Lower lobe of right lung (tissue), 2 donors: ENCODE results near the gene ATXN1. TPM values are rescaled to one million over a fixed set of nuclear protein-coding genes. Genes with fewer than 3 reads are reported as not detected.

Experiments used
- ATAC-seq, 2 donors: fragments of 200-7000 bp; cut with Tn5 transposase; one replicate each; pipeline ENCODE4 v1.9.1; 2020 to 2022; ENCODE audit warnings: mild to moderate bottlenecking in 2 of 2, moderate library complexity in 2 of 2
- DNase-seq: peaks from one replicate; pipeline ENCODE4 v3.0.0-alpha.2; 2020
- H3K27ac ChIP-seq: fragments of 200-600 bp; one replicate; pipeline ENCODE4 v1.8.0; 2022
- H3K27me3 ChIP-seq: fragments of 200-600 bp; one replicate; pipeline ENCODE4 v1.8.0; 2022; ENCODE audit warnings: low read depth
- H3K36me3 ChIP-seq: fragments of 200-600 bp; one replicate; pipeline ENCODE4 v1.8.0; 2022; ENCODE audit warnings: mild to moderate bottlenecking
- H3K4me1 ChIP-seq: fragments of 200-600 bp; one replicate; pipeline ENCODE4 v1.8.0; 2022
- H3K4me3 ChIP-seq: fragments of 200-600 bp; one replicate; pipeline ENCODE4 v1.8.0; 2022; ENCODE audit warnings: mild to moderate bottlenecking
- H3K9me3 ChIP-seq: fragments of 200-600 bp; one replicate; pipeline ENCODE4 v1.8.0; 2022
- intact Hi-C: fragments of 100-400 bp; cut with DNase I; formaldehyde crosslinking; loops from one replicate; pipeline ENCODE4 v1.11.0; 2022
- total RNA-seq: library from RNA; stranded (reverse); fragmentation: NEBNext Ultra II Directional; extraction: Animal tissue kit (Norgen Biotek cat#: 25700); gene quantifications from one replicate; pipeline ENCODE4 v1.2.1, GENCODE V29; 2021
- TF ChIP-seq, protein P1 (sequence below): fragments of 200-600 bp; IDR thresholded peaks from one replicate; pipeline ENCODE4 v1.8.0; 2022; ENCODE audit warnings: antibody characterized with exemption, mild to moderate bottlenecking
- donor health status: DM: no; HTN: yes; CAD: no; lungs with severe emphysema.

ATXN1 gene
- total RNA-seq, 1 donor from 2014 or later, result 75.9 TPM

DNA sequence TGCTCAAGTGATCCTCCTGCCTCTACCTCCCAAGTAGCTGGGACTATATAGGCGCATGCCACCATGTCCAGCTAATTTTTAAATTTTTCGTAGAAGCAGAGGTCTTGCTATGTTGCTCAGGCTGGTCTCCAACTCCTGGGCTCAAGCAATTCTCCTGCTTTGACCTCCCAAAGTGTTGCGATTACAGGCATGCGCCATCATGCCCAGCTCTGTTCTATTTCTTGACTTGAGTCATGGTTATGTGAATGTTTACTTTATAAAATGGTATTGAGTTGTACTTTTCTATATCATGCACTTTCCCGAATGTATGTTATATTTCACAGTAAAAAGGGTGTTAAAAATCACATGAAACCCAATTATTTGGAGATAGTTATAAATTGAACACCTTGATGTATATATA lies 17.3 kb upstream of the ATXN1 start:
- Histone ChIP-seq H3K27me3 (no peaks in the 10 kb centered on the region), H3K36me3 (no peaks in the 10 kb centered on the region), H3K4me1 (peaks cover 6% of the 10 kb centered on the region), H3K4me3 (no peak overlapping the region), H3K27ac (no peak overlapping the region), H3K9me3 (no peaks in the 10 kb centered on the region)
- intact Hi-C loops, result no loop called here
- ATAC-seq (no peak), DNase-seq (no peak)
- TF ChIP-seq, protein P1, sequence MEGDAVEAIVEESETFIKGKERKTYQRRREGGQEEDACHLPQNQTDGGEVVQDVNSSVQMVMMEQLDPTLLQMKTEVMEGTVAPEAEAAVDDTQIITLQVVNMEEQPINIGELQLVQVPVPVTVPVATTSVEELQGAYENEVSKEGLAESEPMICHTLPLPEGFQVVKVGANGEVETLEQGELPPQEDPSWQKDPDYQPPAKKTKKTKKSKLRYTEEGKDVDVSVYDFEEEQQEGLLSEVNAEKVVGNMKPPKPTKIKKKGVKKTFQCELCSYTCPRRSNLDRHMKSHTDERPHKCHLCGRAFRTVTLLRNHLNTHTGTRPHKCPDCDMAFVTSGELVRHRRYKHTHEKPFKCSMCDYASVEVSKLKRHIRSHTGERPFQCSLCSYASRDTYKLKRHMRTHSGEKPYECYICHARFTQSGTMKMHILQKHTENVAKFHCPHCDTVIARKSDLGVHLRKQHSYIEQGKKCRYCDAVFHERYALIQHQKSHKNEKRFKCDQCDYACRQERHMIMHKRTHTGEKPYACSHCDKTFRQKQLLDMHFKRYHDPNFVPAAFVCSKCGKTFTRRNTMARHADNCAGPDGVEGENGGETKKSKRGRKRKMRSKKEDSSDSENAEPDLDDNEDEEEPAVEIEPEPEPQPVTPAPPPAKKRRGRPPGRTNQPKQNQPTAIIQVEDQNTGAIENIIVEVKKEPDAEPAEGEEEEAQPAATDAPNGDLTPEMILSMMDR, result no peak

DNA sequence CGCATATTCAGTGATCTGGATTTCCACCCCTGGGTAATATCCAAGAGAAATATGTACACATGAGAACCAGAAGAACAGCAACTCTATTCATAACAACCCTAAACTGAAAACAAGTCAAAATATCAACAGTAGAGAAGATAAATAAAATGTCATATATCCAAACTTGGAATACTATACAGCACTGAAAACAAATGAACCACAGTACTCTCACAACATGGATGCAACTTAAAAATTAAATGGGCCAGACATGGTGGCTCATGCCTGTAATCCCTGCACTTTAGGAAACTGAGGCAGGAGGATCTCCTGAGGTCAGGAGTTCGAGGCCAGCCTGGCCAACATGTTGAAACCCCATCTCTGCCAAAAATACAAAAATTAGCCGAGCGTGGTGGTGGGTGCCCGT lies 16.5 kb upstream of the ATXN1 start:
- intact Hi-C loops, result no loop called here
- Histone ChIP-seq H3K4me1 (peaks cover 6% of the 10 kb centered on the region), H3K9me3 (no peaks in the 10 kb centered on the region), H3K4me3 (no peak overlapping the region), H3K27me3 (no peaks in the 10 kb centered on the region), H3K27ac (no peak overlapping the region), H3K36me3 (no peaks in the 10 kb centered on the region)
- DNase-seq (no peak), ATAC-seq (no peak)
- TF ChIP-seq, protein P1, result no peak

DNA sequence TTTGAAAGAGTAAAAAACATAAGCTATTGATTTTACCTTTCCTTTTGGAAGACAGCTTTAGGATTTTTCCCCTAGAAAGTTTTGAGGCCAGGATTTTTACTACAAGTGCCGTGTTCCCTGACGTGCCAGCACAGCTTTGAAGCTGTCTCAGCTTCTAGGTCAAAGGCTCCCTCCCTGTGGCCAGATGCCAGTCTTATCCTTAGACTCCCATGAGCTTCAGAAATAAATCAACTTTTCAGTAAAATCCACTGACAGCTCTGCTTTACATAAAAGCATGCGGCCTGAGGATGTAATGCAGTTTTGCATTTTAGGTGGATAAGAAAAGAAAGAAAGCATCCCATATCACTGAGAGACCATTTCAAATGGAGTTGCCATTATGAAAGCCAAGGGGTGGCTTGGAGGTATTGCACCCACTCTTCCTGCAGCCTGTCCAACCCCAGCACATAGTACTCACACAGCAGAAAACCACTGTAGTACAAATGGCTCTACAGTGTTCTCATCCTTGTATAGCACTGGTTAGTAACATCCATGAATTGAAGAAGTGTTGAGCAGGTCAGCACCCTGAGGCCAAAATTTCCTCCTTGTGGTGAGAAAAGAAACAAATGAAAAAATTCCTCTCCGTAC lies 15.2 kb upstream of the ATXN1 start:
- TF ChIP-seq, protein P1, result no peak
- no peaks in the 10 kb centered on the region for H3K27me3 ChIP-seq
- DNase-seq (no peak), ATAC-seq (no peak)
- no peak overlapping the region for H3K27ac ChIP-seq
- intact Hi-C loops, result no loop called here
- no peaks in the 10 kb centered on the region for H3K36me3 ChIP-seq
- peaks cover 6% of the 10 kb centered on the region for H3K4me1 ChIP-seq
- no peaks in the 10 kb centered on the region for H3K9me3 ChIP-seq
- no peak overlapping the region for H3K4me3 ChIP-seq

DNA sequence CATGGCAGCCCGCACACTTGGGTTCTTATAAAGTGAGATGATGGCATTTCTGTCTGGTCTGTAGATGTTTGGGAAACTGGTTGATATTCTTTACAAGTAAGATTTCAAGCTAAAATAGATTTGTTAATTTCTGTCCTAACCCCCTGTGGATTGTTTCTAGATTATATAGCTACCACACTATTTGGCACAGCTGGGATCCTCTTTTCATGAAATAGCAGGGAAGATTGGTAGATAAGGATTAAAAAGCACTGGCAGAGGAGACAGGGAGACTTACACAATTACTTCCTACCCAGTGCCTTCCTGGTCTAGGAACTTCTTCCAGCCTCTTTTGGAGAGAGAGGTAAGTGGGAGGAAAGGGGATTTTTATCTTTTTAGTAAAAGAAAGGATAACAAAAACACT lies 13.2 kb upstream of the ATXN1 start:
- H3K4me1 ChIP-seq, result peaks cover 25% of the 10 kb centered on the region
- H3K36me3 ChIP-seq, result no peaks in the 10 kb centered on the region
- DNase-seq (no peak), ATAC-seq (no peak)
- no peaks in the 10 kb centered on the region for H3K9me3 ChIP-seq
- H3K4me3 ChIP-seq, result no peak overlapping the region
- intact Hi-C loops, result no loop called here
- H3K27me3 ChIP-seq, result no peaks in the 10 kb centered on the region
- no peak overlapping the region for H3K27ac ChIP-seq
- TF ChIP-seq, protein P1, result no peak

DNA sequence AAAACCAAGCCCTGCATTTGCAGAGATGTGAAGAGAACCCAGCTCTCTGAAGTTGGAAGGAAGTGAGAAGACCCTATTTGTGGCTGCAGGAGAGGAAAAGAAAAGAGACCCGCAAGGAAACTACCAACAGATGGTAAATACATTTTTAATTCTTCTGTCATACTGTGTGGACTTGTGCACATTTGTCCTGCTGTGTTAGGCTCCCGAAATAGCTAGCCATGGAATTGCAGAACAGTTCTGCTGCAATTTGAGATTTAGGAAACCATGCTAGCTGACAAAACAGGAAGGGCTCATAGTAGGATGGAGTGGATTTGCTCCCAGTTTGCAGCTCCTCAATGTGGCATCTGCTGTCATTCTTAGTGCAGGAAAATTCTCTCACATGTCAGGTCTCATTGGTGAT lies 12.1 kb upstream of the ATXN1 start:
- no peak for ATAC-seq
- Histone ChIP-seq H3K27ac (no peak overlapping the region), H3K4me1 (peaks cover 36% of the 10 kb centered on the region), H3K9me3 (no peaks in the 10 kb centered on the region), H3K4me3 (no peak overlapping the region), H3K36me3 (no peaks in the 10 kb centered on the region), H3K27me3 (no peaks in the 10 kb centered on the region)
- intact Hi-C loops, result no loop called here
- DNase-seq, result no peak
- TF ChIP-seq, protein P1, result no peak
